Esophagus squamous epithelium (tissue), 5 donors: ENCODE results near the gene ZNF563. TPM values are rescaled to one million over a fixed set of nuclear protein-coding genes. Genes with fewer than 3 reads are reported as not detected.

Source experiments
- DNase-seq: peaks from one replicate; lab custom pipeline; 2025; lab: John Stamatoyannopoulos, UW
- H3K27ac ChIP-seq, 4 donors: fragments of 200-600 bp; sonication (generic); one replicate each; pipeline ENCODE4 v1.5.1; 2016 to 2019; ENCODE audit warnings: mild to moderate bottlenecking in 1 of 4
- H3K27me3 ChIP-seq, 4 donors: fragments of 200-600 bp; sonication (generic); 1 replicate in 3 of 4; 2 replicates in 1 of 4; pipeline versions ENCODE4 v1.5.1 to v1.6.0; 2017 to 2021; ENCODE audit warnings: antibody characterized with exemption in 1 of 4
- H3K36me3 ChIP-seq, 3 donors: fragments of 200-600 bp; sonication (generic); one replicate each; pipeline ENCODE4 v1.5.1; 2016 to 2019
- H3K4me1 ChIP-seq, 3 donors: fragments of 200-600 bp; sonication (generic); one replicate each; pipeline ENCODE4 v1.5.1; 2017 to 2019
- H3K4me3 ChIP-seq, 4 donors: fragments of 200-600 bp; sonication (generic); 1 replicate in 3 of 4; 2 replicates in 1 of 4; pipeline ENCODE4 v1.5.1; 2016 to 2019; ENCODE audit warnings: mild to moderate bottlenecking in 2 of 4, moderate library complexity in 1 of 4
- H3K9me3 ChIP-seq, 3 donors: fragments of 200-600 bp; sonication (generic); one replicate each; pipeline ENCODE4 v1.5.1; 2016 to 2019
- CTCF ChIP-seq, 6 experiments: fragments of 450-650 bp in 4 of 6; fragments of 200-600 bp in 2 of 6; sonication (generic) in 2 of 6; IDR thresholded peaks; one replicate each; pipeline ENCODE4 v1.5.1; 2016 to 2019; ENCODE audit warnings: antibody characterized with exemption in 6 of 6, mild to moderate bottlenecking in 4 of 6, moderate library complexity in 4 of 6
- POLR2A ChIP-seq, 4 donors: fragments of 450-650 bp; IDR thresholded peaks; one replicate each; pipeline ENCODE4 v1.6.1; 2017; ENCODE audit warnings: antibody characterized with exemption in 4 of 4, mild to moderate bottlenecking in 4 of 4, moderate library complexity in 3 of 4
- WGBS, 2 donors: methylation state at CpG; one replicate each; pipeline ENCODE4 v1.1.5; 2018; 5-methylcytosine and 5-hydroxymethylcytosine counted together
- intact Hi-C: fragments of 100-400 bp; cut with DNase I; formaldehyde crosslinking; loops from one replicate; pipeline ENCODE4 v1.15.0; 2022
- total RNA-seq, 4 donors: library from RNA; depleted of rRNA; stranded (reverse); fragments of >200 nt; gene quantifications; one replicate each; pipeline ENCODE4 v1.1.0, GENCODE V29; 2016
- donor health status: DM: yes; HTN: yes; CAD: no.

The ZNF563 gene
- total RNA-seq = 1 to 10 TPM in 2 of 4 donors, under 1 TPM in 2; 0.19 to 5.0 (median 2.7) TPM

GRCh38 chr19:12333162-12334159, at the start of gene ZNF563:
Gene ZNF563 (minus strand): TSS chr19:12333633. CDS start chr19:12333482, 151 bp downstream.
- WGBS, 2 donors = 2 to 9% methylated on average over 7 to 29 of the region's 55 CpGs
- DNase-seq = peak; percentile 86
- Histone ChIP-seq H3K27me3 (no peaks in the 10 kb centered on the region), H3K4me1 (peaks cover 4 to 28% (median 8%) of the 10 kb centered on the region in 3 donors), H3K36me3 (no peaks in the 10 kb centered on the region), H3K9me3 (no peaks in the 10 kb centered on the region), H3K4me3 (peak within 1 kb of the TSS; percentile 65 to 93 (median 90)), H3K27ac (peak within 1 kb of the TSS; percentile 92 to 97 (median 96))
- intact Hi-C loops = no loop called here
- TF ChIP-seq POLR2A (IDR thresholded peaks at IDR 0.05) (peak in 3 of 4 donors; percentile 5 to 90 (median 79)), CTCF (IDR thresholded peaks at IDR 0.05) (no peak)

- Histone ChIP-seq H3K9me3 (peaks cover 0 to 88% (median 39%) of the 10 kb centered on the region in 3 donors), H3K4me3 (no peak overlapping the region), H3K27ac (no peak overlapping the region), H3K36me3 (peaks cover 0 to 46% (median 5%) of the 10 kb centered on the region in 3 donors), H3K4me1 (no peaks in the 10 kb centered on the region), H3K27me3 (no peaks in the 10 kb centered on the region)
- TF ChIP-seq POLR2A (IDR thresholded peaks at IDR 0.05) (no peak), CTCF (IDR thresholded peaks at IDR 0.05) (no peak)
- intact Hi-C loops = no loop called here
- 70 to 85% methylated on average over 2 of the region's 2 CpGs for WGBS, 2 donors
- no peak for DNase-seq
Measured at GRCh38 chr19:12380444-12380737, 47.0 kb upstream of the ZNF563 start.

- 85 to 90% methylated on average over 5 of the region's 5 CpGs for WGBS, 2 donors
- no peak for DNase-seq
- intact Hi-C loops = no loop called here
- Histone ChIP-seq H3K4me1 (no peaks in the 10 kb centered on the region), H3K36me3 (peaks cover 0 to 46% (median 5%) of the 10 kb centered on the region in 3 donors), H3K9me3 (peaks cover 0 to 86% (median 39%) of the 10 kb centered on the region in 3 donors), H3K27me3 (no peaks in the 10 kb centered on the region), H3K4me3 (no peak overlapping the region), H3K27ac (no peak overlapping the region)
- TF ChIP-seq POLR2A (IDR thresholded peaks at IDR 0.05) = no peak
- no peak for TF ChIP-seq CTCF (IDR thresholded peaks at IDR 0.05)
Measured at GRCh38 chr19:12379732-12380443, 46.5 kb upstream of the ZNF563 start.

GRCh38 chr19:12374026-12374425, 40.6 kb upstream of the ZNF563 start:
- no peak for TF ChIP-seq CTCF (IDR thresholded peaks at IDR 0.05)
- no peak for TF ChIP-seq POLR2A (IDR thresholded peaks at IDR 0.05)
- Histone ChIP-seq H3K9me3 (peaks cover 0 to 28% (median 6%) of the 10 kb centered on the region in 3 donors), H3K27me3 (no peaks in the 10 kb centered on the region), H3K4me3 (no peak overlapping the region), H3K27ac (no peak overlapping the region), H3K36me3 (no peaks in the 10 kb centered on the region), H3K4me1 (no peaks in the 10 kb centered on the region)
- no peak for DNase-seq
- WGBS, 2 donors = 64 to 92% methylated on average over 1 of the region's 1 CpG
- intact Hi-C loops = no loop called here
